Glutamatergic neuron (in vitro differentiated cells): ENCODE results near the gene NR2C2AP. TPM values are rescaled to one million over a fixed set of nuclear protein-coding genes. Genes with fewer than 3 reads are reported as not detected.
"Not testable (repeated sequence)": the region's sequence is repeated elsewhere in the genome, so short reads cannot be mapped to it uniquely, and the experiment has no call there.

Source experiments
- DNase-seq: peaks from one replicate; pipeline ENCODE4 v3.0.0; 2022
- H3K27ac Mint-ChIP-seq: one replicate; pipeline ENCODE4 v1.8.0; 2020; ENCODE audit warnings: mild to moderate bottlenecking, mixed read lengths, inconsistent platforms; ENCODE audit not compliant: unreplicated experiment
- H3K27me3 Mint-ChIP-seq: one replicate; pipeline ENCODE4 v1.8.0; 2020; ENCODE audit warnings: mild to moderate bottlenecking, moderate library complexity, mixed read lengths, inconsistent platforms; ENCODE audit not compliant: unreplicated experiment
- H3K36me3 Mint-ChIP-seq: one replicate; pipeline ENCODE4 v1.8.0; 2020; ENCODE audit warnings: mild to moderate bottlenecking, mixed read lengths, inconsistent platforms; ENCODE audit not compliant: unreplicated experiment
- H3K4me1 Mint-ChIP-seq: one replicate; pipeline ENCODE4 v1.8.0; 2020; ENCODE audit warnings: mild to moderate bottlenecking, low read depth, mixed read lengths, inconsistent platforms; ENCODE audit not compliant: unreplicated experiment
- H3K4me3 Mint-ChIP-seq: one replicate; pipeline ENCODE4 v1.8.0; 2020; ENCODE audit warnings: mild to moderate bottlenecking, mixed read lengths, inconsistent platforms; ENCODE audit not compliant: unreplicated experiment
- H3K9me3 Mint-ChIP-seq: one replicate; pipeline ENCODE4 v1.8.0; 2020; ENCODE audit warnings: mild to moderate bottlenecking, moderate library complexity, mixed read lengths, inconsistent platforms; ENCODE audit not compliant: unreplicated experiment
- total RNA-seq: library from RNA; stranded (reverse); fragmentation: NEBNext Ultra II Directional; extraction: Animal tissue kit (Norgen Biotek cat#: 25700); gene quantifications from one replicate; pipeline ENCODE4 v1.2.1, GENCODE V29; 2021; ENCODE audit not compliant: unreplicated experiment
- TF ChIP-seq, protein P1 (sequence below): fragments of 200-600 bp; sonication (generic); IDR thresholded peaks from one replicate; pipeline ENCODE4 v1.5.0; 2021; ENCODE audit not compliant: partially characterized antibody, unreplicated experiment

Gene NR2C2AP
- total RNA-seq, 1 donor from 2014 or later: 5.5 TPM

DNA sequence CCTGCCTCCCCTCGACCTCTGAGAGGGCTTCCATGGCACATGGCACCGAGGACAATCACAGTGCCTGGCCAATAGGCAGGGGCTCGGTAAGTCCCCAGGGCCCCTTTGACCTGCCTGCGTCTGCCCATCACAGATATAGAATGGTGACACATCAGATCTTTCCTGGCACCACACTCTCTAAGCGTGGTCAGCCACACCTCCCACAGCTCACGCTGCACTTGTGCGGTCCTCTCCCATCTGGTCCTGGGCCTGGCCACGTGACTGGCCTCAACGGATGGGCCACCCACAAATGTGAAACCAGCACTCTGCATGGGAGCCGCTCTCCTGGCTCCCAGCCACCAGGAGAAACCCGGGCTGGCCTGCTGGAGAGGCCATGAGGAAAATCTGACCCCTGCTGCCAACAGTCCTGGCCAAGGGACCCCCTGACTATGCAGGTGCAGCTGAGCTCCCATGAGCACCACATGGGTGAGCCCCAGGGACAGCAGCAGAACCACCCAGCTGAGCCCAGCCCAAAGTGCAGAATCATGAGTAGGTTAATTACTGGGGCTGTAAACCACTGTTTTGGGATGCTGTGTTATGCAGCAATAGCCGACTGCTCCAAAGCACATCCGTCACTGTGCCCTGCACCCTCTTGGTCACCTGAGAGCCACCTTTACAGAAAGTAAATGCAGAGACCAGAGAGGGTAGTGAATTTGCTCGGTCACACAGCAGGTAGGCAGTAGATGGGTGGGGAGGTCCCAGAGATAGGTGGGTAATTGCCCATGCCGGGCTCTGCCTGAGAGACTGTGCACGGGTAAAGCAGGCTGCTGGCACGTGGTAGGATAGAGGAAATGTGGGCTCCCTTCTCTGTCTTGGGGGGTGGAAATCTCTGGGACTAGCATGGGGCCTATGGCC lies 23.4 kb downstream of the NR2C2AP start:
- H3K36me3 Mint-ChIP-seq: peaks cover 11% of the 10 kb centered on the region
- TF ChIP-seq, protein P1, sequence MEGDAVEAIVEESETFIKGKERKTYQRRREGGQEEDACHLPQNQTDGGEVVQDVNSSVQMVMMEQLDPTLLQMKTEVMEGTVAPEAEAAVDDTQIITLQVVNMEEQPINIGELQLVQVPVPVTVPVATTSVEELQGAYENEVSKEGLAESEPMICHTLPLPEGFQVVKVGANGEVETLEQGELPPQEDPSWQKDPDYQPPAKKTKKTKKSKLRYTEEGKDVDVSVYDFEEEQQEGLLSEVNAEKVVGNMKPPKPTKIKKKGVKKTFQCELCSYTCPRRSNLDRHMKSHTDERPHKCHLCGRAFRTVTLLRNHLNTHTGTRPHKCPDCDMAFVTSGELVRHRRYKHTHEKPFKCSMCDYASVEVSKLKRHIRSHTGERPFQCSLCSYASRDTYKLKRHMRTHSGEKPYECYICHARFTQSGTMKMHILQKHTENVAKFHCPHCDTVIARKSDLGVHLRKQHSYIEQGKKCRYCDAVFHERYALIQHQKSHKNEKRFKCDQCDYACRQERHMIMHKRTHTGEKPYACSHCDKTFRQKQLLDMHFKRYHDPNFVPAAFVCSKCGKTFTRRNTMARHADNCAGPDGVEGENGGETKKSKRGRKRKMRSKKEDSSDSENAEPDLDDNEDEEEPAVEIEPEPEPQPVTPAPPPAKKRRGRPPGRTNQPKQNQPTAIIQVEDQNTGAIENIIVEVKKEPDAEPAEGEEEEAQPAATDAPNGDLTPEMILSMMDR: no peak
- no peak overlapping the region for H3K27ac Mint-ChIP-seq
- H3K27me3 Mint-ChIP-seq: peaks cover 5% of the 10 kb centered on the region
- no peaks in the 10 kb centered on the region for H3K4me1 Mint-ChIP-seq
- no peak overlapping the region for H3K4me3 Mint-ChIP-seq
- H3K9me3 Mint-ChIP-seq: peaks cover 4% of the 10 kb centered on the region
- no peak for DNase-seq

DNA sequence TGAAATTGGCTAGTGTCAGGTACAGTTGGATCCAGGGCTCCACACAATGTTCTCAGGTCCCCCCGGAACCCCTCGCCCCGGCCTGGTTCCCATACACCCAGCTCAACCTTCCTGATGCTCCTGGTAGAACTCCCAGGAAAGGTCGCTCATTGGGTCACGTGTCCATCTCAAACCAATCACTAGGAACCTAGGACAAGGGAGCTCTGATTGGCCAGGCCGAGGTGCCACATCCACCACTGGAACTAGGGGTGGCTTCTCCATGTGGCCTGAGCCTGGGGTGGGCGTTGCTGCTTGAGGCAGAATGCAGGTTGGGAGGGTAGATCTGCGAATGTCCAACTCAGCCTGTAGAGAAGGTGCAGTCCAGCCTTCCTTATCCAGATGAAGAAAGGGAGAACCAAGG lies 26.3 kb downstream of the NR2C2AP start:
- DNase-seq: no peak
- Mint-ChIP-seq H3K4me1 (no peaks in the 10 kb centered on the region), H3K27ac (no peak overlapping the region), H3K27me3 (peaks cover 2% of the 10 kb centered on the region), H3K4me3 (no peak overlapping the region), H3K9me3 (peaks cover 7% of the 10 kb centered on the region), H3K36me3 (peaks cover 8% of the 10 kb centered on the region)
- TF ChIP-seq, protein P1: no peak

DNA sequence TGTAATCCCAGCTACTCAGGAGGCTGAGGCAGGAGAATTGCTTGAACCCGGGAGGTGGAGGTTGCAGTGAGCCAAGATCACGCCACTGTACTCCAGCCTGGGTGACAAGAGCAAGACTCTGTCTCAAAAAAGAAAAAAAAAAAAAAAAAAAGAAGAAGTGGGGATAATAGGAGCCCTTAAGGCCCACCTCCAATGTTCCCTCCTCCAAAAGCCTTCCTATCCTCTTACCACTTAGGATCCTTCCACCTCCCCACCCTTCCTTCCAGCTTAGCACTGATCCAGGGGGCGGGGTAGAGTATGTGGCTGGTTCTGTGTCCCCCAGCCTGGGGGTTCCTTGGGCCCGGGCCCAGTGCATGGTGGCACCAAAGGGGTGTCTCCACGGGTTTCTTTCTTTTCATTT lies 30.0 kb downstream of the NR2C2AP start:
- H3K27me3 Mint-ChIP-seq, H3K4me3 Mint-ChIP-seq, H3K9me3 Mint-ChIP-seq, H3K4me1 Mint-ChIP-seq, H3K36me3 Mint-ChIP-seq, DNase-seq, H3K27ac Mint-ChIP-seq: not testable (repeated sequence)

DNA sequence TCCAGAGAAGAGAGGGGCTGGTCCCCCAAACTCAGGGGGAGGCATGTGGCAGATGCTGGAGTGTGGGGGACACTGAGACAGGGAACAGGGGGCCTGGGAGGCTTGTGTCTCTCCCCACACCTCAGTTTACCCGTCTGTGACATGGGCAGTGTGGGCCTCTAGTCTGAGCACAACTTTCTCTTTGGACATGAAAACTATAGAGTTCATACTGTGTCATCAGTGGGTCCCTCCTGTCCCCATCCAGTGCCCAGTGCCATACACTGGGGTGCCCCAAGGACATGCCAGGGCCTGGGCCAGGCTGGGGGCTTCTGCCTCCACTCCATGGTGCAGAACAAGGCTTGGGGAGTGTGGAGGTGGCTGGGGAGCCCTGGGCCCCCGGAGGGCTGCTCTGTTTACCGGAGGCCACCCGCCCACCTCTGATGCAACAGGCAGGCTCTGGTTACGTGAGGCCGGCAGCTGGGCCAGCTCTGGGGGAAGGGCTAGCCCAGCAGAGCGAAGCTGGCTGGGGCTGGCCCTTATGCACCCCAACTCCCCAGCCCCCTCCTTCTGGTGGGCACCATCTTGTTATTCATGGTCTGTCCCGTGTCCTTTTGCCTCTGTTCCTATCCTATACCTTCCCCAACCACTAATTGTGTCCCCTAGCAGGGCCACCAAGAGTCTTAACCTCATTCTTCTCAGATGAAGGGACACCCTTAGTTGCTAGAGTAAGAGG lies 31.2 kb downstream of the NR2C2AP start:
- Mint-ChIP-seq H3K27ac (no peak overlapping the region), H3K4me3 (no peak overlapping the region), H3K4me1 (peaks cover 8% of the 10 kb centered on the region), H3K36me3 (no peaks in the 10 kb centered on the region), H3K9me3 (peaks cover 7% of the 10 kb centered on the region), H3K27me3 (peaks cover 10% of the 10 kb centered on the region)
- TF ChIP-seq, protein P1: no peak
- no peak for DNase-seq

DNA sequence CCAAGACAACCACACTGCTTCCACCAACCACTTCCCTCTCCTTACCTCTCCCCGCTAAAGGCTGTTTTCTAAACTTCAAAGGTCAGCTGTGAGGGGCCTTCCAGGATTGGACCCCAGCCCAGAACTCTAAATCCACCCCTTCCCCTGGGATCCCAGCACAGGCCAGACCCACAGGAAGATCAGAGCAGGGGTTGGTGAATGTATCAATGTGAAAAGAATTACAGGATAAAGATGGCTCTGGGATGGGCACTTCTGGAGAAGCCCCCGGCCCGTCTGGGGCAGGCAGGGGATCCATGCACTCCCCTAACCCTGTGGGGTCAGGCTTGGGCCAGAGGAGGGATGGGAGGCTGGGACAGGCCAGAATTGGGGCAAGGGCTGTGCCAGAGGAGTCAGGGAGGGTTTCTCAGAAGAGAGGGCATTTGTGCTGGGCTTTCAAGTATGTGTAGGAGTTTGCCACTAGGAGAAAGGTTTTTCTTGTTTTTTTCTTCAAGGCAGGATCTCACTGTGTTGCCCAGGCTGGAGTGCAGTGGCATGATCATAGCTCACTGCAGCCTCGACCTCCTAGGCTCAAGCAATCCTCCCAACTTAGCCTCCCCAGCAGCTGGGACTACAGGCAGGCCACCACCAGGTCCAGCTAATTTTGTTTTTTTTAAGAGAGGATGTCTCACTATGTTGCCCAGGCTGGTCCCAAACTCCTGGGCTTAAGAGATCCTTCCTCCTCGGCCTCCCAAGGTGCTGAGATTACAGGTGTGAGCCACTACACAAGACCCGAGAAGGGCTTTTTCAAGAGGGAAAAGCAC lies 32.1 kb downstream of the NR2C2AP start:
- Mint-ChIP-seq H3K27me3 (peaks cover 10% of the 10 kb centered on the region), H3K36me3 (no peaks in the 10 kb centered on the region), H3K4me3 (peak overlapping the region; percentile 76), H3K9me3 (peaks cover 6% of the 10 kb centered on the region), H3K27ac (no peak overlapping the region), H3K4me1 (peaks cover 8% of the 10 kb centered on the region)
- no peak for DNase-seq
- TF ChIP-seq, protein P1: no peak
